Pancreas (tissue), 10 donors: ENCODE results near the gene ADCY10. TPM values are rescaled to one million over a fixed set of nuclear protein-coding genes. Genes with fewer than 3 reads are reported as not detected.
"Not testable (repeated sequence)": the region's sequence is repeated elsewhere in the genome, so short reads cannot be mapped to it uniquely, and the experiment has no call there.

Experiments
- ATAC-seq, 4 donors: fragments of 200-7000 bp; cut with Tn5 transposase; one replicate each; pipeline versions ENCODE4 v1.8.0 to v1.9.1; 2020; ENCODE audit warnings: mild to moderate bottlenecking in 4 of 4, moderate library complexity in 4 of 4
- DNase-seq, 6 donors: peaks; one replicate each; pipeline ENCODE4 v3.0.0-alpha.2; 2020
- FAIRE-seq: peaks from 2 replicates; lab custom pipeline; 2012; peaks lifted over from hg19 to GRCh38; lab: Jason Lieb, UNC
- H3K27ac ChIP-seq, 4 donors: fragments of 200-600 bp; sonication (generic); 1 replicate in 3 of 4; 2 replicates in 1 of 4; pipeline versions ENCODE4 v1.5.0 to v1.8.0; 2020
- H3K27me3 ChIP-seq, 4 donors: fragments of 200-600 bp; one replicate each; pipeline ENCODE4 v1.8.0; 2021
- H3K36me3 ChIP-seq, 3 donors: fragments of 200-600 bp; sonication (generic) in 1 of 3; one replicate each; pipeline versions ENCODE4 v1.5.0 to v1.8.0; 2020 to 2021
- H3K4me1 ChIP-seq, 3 donors: fragments of 200-600 bp; one replicate each; pipeline ENCODE4 v1.8.0; 2021
- H3K4me3 ChIP-seq, 4 donors: fragments of 200-600 bp; sonication (generic) in 2 of 4; one replicate each; pipeline versions ENCODE4 v1.5.0 to v1.8.0; 2020 to 2021
- H3K9me3 ChIP-seq, 4 donors: fragments of 200-600 bp; one replicate each; pipeline ENCODE4 v1.8.0; 2021
- WGBS, 2 donors: extraction: QIAGEN DNeasy Blood & Tissue Kit; methylation state at CpG; one replicate each; pipeline ENCODE4 v1.1.7; 2013; 5-methylcytosine and 5-hydroxymethylcytosine counted together
- intact Hi-C, 3 donors: fragments of 100-400 bp; cut with DNase I; formaldehyde crosslinking; loops; one replicate each; pipeline versions ENCODE4 v1.11.1 to v1.14.2; 2022
- polyA plus RNA-seq, 2 donors: library from polyadenylated mRNA; stranded (reverse); fragments of 200-250 nt; gene quantifications; one replicate each; pipeline ENCODE4 v1.2.3, GENCODE V29; 2013
- total RNA-seq, 6 donors: library from RNA; stranded (reverse); fragmentation: NEBNext Ultra II Directional in 4 of 6; extraction: Animal tissue kit (Norgen Biotek cat#: 25700) in 4 of 6; gene quantifications; one replicate each; pipeline versions ENCODE4 v1.2.1 to v1.2.4, GENCODE V29; 2021 to 2023
- TF ChIP-seq, protein P1 (sequence below), 4 donors: fragments of 200-600 bp; sonication (generic) in 3 of 4; IDR thresholded peaks; one replicate each; pipeline versions ENCODE4 v1.5.0 to v1.8.0; 2021; ENCODE audit warnings: antibody characterized with exemption in 4 of 4
- donor health status: healthy with polysubstance abuse.
- donor health status: DM: no; HTN: no; CAD: no; lungs with moderate emphysema.
- donor health status: DM: no; HTN: no; CAD: no.
- donor health status: control.
- donor health status: control.
- donor health status: Bipolar disorder and iron deficiency.
- donor health status: DM: yes; HTN: yes; CAD: no.
- donor health status: DM: no; HTN: no; CAD: no.
- donor health status: DM: no; HTN: no; CAD: no.
- donor health status: DM: yes; HTN: yes; CAD: no.

The ADCY10 gene
- total and polyA plus RNA-seq, 8 donors: 0.03 to 0.31 (median 0.16) TPM; not detected in 1

DNA sequence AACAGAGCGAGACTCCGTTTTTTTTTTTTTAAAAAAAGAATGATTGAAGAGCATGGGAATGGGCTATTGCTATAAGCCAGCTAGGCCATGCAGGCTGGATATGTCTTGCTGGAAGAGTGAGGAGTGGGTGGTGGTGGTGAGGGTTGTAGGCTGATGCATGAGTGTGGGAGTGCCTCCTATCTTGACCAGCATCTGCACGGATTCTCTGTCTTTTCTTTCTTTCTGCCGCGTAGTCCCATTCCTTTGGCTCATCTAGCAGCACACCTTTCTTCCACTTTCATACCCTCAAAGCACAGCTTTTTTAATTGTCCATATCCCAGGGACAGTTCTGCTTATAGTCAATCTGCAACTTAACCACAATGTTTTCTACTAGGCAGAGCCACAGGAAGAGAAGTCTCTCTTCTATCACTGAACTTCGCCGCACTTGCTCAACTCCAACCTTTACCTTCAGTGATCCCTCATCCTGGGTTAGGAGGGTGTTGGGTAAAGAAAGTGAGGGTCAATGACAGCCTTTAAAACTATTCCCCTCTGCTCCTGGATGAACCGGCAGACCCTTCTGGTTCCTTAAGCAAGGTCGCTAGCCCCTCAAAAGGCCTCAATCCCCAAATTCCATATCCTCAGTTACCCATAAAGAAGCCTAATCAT lies 15.2 kb downstream of the ADCY10 start:
- DNase-seq: no peak
- H3K9me3 ChIP-seq: no peaks in the 10 kb centered on the region
- H3K4me1 ChIP-seq: no peaks in the 10 kb centered on the region
- WGBS, 2 donors: 91 to 93% methylated on average over 9 of the region's 9 CpGs
- ATAC-seq: no peak
- no peak overlapping the region for H3K4me3 ChIP-seq
- H3K27me3 ChIP-seq: no peaks in the 10 kb centered on the region
- no peak overlapping the region for H3K27ac ChIP-seq
- intact Hi-C loops: no loop called here
- FAIRE-seq: no peak
- TF ChIP-seq, protein P1, sequence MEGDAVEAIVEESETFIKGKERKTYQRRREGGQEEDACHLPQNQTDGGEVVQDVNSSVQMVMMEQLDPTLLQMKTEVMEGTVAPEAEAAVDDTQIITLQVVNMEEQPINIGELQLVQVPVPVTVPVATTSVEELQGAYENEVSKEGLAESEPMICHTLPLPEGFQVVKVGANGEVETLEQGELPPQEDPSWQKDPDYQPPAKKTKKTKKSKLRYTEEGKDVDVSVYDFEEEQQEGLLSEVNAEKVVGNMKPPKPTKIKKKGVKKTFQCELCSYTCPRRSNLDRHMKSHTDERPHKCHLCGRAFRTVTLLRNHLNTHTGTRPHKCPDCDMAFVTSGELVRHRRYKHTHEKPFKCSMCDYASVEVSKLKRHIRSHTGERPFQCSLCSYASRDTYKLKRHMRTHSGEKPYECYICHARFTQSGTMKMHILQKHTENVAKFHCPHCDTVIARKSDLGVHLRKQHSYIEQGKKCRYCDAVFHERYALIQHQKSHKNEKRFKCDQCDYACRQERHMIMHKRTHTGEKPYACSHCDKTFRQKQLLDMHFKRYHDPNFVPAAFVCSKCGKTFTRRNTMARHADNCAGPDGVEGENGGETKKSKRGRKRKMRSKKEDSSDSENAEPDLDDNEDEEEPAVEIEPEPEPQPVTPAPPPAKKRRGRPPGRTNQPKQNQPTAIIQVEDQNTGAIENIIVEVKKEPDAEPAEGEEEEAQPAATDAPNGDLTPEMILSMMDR (IDR thresholded peaks at IDR 0.05): no peak
- H3K36me3 ChIP-seq: no peaks in the 10 kb centered on the region

DNA sequence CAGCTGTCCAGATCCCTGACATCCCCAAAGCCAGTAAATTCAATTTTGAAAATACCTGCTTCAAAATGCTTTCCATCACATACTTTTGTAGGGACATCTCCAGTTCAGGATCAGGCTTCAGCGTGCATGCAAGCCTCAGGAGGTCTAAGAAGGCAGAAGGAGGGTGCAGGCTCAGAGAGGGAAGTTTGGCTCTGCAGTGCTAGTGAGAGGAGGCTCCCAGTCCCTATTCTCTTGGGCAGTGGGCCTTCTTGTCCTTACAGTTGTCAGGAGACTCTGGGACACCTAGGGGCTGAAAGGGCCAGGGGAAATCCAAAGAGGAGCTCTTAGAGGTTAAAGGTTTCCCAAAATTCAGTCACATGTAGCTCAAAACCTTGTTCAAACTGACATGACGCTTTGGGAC lies 20.1 kb downstream of the ADCY10 start:
- 77 to 83% methylated on average over 2 of the region's 2 CpGs for WGBS, 2 donors
- Histone ChIP-seq H3K27ac (no peak overlapping the region), H3K4me3 (no peak overlapping the region), H3K4me1 (no peaks in the 10 kb centered on the region), H3K36me3 (no peaks in the 10 kb centered on the region), H3K27me3 (no peaks in the 10 kb centered on the region), H3K9me3 (no peaks in the 10 kb centered on the region)
- DNase-seq: no peak
- peak in 1 of 4 donors; percentile 30 for ATAC-seq
- no peak for FAIRE-seq
- intact Hi-C loops: no loop called here
- TF ChIP-seq, protein P1 (IDR thresholded peaks at IDR 0.05): no peak

DNA sequence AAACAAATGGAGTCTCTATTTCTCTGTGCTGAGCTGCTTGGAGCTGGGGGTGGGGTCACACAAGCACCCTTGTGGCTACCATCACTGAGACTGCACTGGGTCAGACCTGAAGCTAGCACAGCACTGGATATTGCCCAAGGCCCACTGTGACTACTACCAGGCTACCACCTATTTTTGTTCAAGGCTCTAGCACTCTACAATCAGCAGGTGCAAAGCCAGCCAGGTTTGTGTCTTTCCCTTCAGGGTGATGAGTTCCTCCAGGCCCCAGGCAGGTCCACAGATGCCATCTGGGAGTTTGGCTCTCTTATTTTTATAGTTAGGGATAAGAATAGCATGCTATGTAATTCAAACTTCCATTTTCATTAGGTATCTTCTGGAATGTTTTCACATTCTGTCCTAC lies 23.5 kb downstream of the ADCY10 start:
- Histone ChIP-seq H3K36me3 (no peaks in the 10 kb centered on the region), H3K27me3 (no peaks in the 10 kb centered on the region), H3K4me3 (no peak overlapping the region), H3K27ac (no peak overlapping the region), H3K9me3 (no peaks in the 10 kb centered on the region), H3K4me1 (no peaks in the 10 kb centered on the region)
- TF ChIP-seq, protein P1 (IDR thresholded peaks at IDR 0.05): no peak
- no peak for ATAC-seq
- FAIRE-seq: no peak
- intact Hi-C loops: no loop called here
- no peak for DNase-seq

DNA sequence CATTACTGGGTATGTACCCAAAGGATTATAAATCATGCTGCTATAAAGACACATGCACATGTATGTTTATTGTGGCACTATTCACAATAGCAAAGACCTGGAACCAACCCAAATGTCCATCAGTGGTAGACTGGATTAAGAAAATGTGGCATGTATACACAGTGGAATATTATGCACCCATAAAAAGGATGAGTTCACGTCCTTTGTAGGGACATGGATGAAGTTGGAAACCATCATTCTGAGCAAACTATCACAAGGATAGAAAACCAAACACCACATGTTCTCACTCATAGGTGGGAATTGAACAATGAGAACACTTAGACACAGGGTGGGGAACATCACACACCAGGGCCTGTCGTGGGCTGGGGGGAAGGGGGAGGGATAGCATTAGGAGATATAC lies 26.7 kb downstream of the ADCY10 start:
- H3K36me3 ChIP-seq, H3K27me3 ChIP-seq, intact Hi-C loops, H3K9me3 ChIP-seq, H3K4me1 ChIP-seq, H3K27ac ChIP-seq, ATAC-seq, DNase-seq, FAIRE-seq, H3K4me3 ChIP-seq: not testable (repeated sequence)
- 76 to 87% methylated on average over 2 of the region's 2 CpGs for WGBS, 2 donors

DNA sequence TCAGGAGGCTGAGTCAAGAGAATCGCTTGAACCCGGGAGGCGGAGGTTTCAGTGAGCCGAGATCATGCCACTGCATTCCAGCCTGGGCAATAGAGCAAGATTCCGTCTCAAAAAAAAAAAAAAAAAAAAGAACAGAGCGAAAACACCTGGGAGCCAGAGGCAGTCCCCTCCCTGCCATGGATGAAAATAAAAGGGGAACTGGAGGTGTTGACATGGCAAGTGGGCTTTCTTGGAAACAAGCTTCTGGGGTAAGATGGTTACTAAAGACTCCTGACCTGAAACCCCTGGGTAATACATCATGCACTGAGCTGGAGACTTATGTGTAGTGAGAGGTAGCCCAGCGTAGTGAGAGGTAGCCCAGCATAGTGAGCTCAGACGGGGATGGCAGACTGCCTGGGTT lies 31.6 kb downstream of the ADCY10 start:
- no peak for ATAC-seq
- DNase-seq: no peak
- H3K27me3 ChIP-seq: no peaks in the 10 kb centered on the region
- H3K4me3 ChIP-seq: no peak overlapping the region
- intact Hi-C loops: no loop called here
- no peaks in the 10 kb centered on the region for H3K4me1 ChIP-seq
- TF ChIP-seq, protein P1 (IDR thresholded peaks at IDR 0.05): no peak
- 88 to 97% methylated on average over 8 of the region's 8 CpGs for WGBS, 2 donors
- H3K9me3 ChIP-seq: no peaks in the 10 kb centered on the region
- no peak for FAIRE-seq
- no peaks in the 10 kb centered on the region for H3K36me3 ChIP-seq
- H3K27ac ChIP-seq: no peak overlapping the region
